ENCODE results near the gene RUNDC1. TPM values are rescaled to one million over a fixed set of nuclear protein-coding genes. Genes with fewer than 3 reads are reported as not detected.

RUNDC1 gene
- total RNA-seq, 1 donor from 2014 or later, result 30.9 TPM

DNA sequence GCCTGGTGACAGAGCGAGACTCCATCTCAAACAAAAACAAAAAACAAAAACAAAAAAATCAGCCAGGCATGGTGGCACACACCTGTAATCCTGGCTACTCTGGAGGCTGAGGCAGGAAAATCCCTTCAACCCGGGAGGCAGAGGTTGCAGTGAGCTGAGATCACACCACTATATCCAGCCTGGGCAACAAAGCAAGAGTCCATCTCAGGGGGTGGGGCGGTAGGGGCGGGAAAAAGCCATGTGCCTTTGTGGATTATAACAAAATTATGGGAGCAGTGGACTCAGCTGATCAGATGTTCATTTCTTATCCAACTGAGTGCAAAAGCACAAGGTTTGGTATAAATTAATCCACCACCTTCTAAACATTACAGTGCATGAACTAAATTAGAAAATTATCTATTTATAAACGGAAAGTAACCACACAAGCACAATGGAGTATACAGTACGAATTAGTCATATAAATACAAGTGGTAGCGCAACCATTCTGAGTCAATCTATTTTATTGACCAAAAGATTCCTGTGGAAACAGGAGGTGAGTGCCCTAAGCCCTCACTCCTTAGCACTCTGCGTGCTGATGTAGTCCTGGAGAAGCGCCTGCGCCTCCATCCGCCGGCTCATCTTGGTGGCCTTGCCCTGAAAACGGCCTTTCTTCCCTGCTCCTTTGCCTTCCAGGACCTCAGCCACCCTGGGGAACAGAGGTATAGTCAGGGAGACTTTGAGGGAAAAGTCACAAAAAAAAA, 30.2 kb upstream of the RUNDC1 start:
- intact Hi-C loops (cut with micrococcal nuclease), result no loop called here
- no peak for TF ChIP-seq CTCF (IDR thresholded peaks at IDR 0.05)
- Mint-ChIP-seq H3K4me1 (no peaks in the 10 kb centered on the region), H3K36me3 (ENCODE audit: low read depth) (peaks cover 67% of the 10 kb centered on the region), H3K4me3 (no peak overlapping the region), H3K27ac (no peak overlapping the region), H3K9me3 (no peaks in the 10 kb centered on the region), H3K27me3 (no peaks in the 10 kb centered on the region)
- DNase-seq (no peak), ATAC-seq (ENCODE audit: low read depth) (no peak)
- POLR2A ChIA-PET, result no interaction called here
- CTCF ChIA-PET, result no interaction called here

GRCh38 chr17:42953669-42954068, 26.7 kb upstream of the RUNDC1 start:
- DNase-seq, result no peak
- no peaks in the 10 kb centered on the region for H3K27me3 Mint-ChIP-seq
- no peaks in the 10 kb centered on the region for H3K9me3 Mint-ChIP-seq
- CTCF ChIA-PET, result no interaction called here
- TF ChIP-seq CTCF (IDR thresholded peaks at IDR 0.05), result no peak
- POLR2A ChIA-PET, result interaction anchor here (0.6 kb wide), 1 partner anchor 245 kb away, joined by 3 read pairs; no protein-coding TSS in a partner anchor
- ATAC-seq (ENCODE audit: low read depth), result no peak
- intact Hi-C loops (cut with micrococcal nuclease), result no loop called here
- H3K36me3 Mint-ChIP-seq (ENCODE audit: low read depth), result peaks cover 82% of the 10 kb centered on the region
- H3K4me1 Mint-ChIP-seq, result no peaks in the 10 kb centered on the region
- H3K27ac Mint-ChIP-seq, result no peak overlapping the region
- no peak overlapping the region for H3K4me3 Mint-ChIP-seq

GRCh38 chr17:42964161-42964932, 16.0 kb upstream of the RUNDC1 start, which contains the start of gene AARSD1:
Gene AARSD1 (minus strand): TSS chr17:42964454. CDS start chr17:42964440, 14 bp downstream.
- ATAC-seq (ENCODE audit: low read depth), result peak; percentile 94
- peaks cover 44% of the 10 kb centered on the region for H3K36me3 Mint-ChIP-seq (ENCODE audit: low read depth)
- peak within 1 kb of the TSS; percentile 97 for H3K4me3 Mint-ChIP-seq
- H3K27ac Mint-ChIP-seq, result peak within 1 kb of the TSS; percentile 87
- peaks cover 14% of the 10 kb centered on the region for H3K4me1 Mint-ChIP-seq
- intact Hi-C loops (cut with micrococcal nuclease), result loop anchor here (1.0 kb wide), 3 partner anchors 16 to 34 kb away; partner anchors contain the start of genes PTGES3L, RPL27 and RUNDC1
- no peak for TF ChIP-seq CTCF (IDR thresholded peaks at IDR 0.05)
- DNase-seq, result peak; percentile 79
- H3K9me3 Mint-ChIP-seq, result no peaks in the 10 kb centered on the region
- ChIA-PET POLR2A (interaction anchor here (0.5 to 3.1 kb wide), 11 partner anchors 10 to 351 kb away, joined by 3 to 49 read pairs (median 4); partner anchors contain the start of genes IFI35, PTGES3L, RPL27 and RUNDC1), CTCF (interaction anchor here (2.0 kb wide), 1 partner anchor 34 kb away, joined by 11 read pairs; the partner anchor contains the start of gene RPL27)
- H3K27me3 Mint-ChIP-seq, result no peaks in the 10 kb centered on the region

- DNase-seq (no peak), ATAC-seq (ENCODE audit: low read depth) (no peak)
- Mint-ChIP-seq H3K9me3 (no peaks in the 10 kb centered on the region), H3K27ac (no peak overlapping the region), H3K4me3 (no peak overlapping the region), H3K36me3 (ENCODE audit: low read depth) (peaks cover 12% of the 10 kb centered on the region), H3K27me3 (no peaks in the 10 kb centered on the region), H3K4me1 (peaks cover 11% of the 10 kb centered on the region)
- intact Hi-C loops (cut with micrococcal nuclease), result no loop called here
- no peak for TF ChIP-seq CTCF (IDR thresholded peaks at IDR 0.05)
- POLR2A ChIA-PET, result interaction anchor here (0.6 to 0.9 kb wide), 3 partner anchors 8 to 17 kb away, joined by 3 to 6 read pairs (median 3); partner anchors contain the start of gene PTGES3L
- CTCF ChIA-PET, result interaction anchor here (1.8 kb wide), 1 partner anchor 30 kb away, joined by 6 read pairs; the partner anchor contains the start of gene RPL27
Observed at GRCh38 chr17:42967925-42968324, 12.4 kb upstream of the RUNDC1 start.

Data from activated B cell treated with CpG ODN at 0.5 μM for 24 hours (primary cell).